K562 (cell line): ENCODE data around the gene ZNF586. TPM values are rescaled to one million over a fixed set of nuclear protein-coding genes. Genes with fewer than 3 reads are reported as not detected.
A peak's percentile ranks its signal among the peaks of the same experiment; 100 is the strongest.

Source experiments
- ARID1B ChIP-seq: fragments of 450-650 bp; IDR thresholded peaks from 2 replicates; pipeline ENCODE4 v1.6.1; 2016; ENCODE audit warnings: antibody characterized with exemption, mild to moderate bottlenecking, inconsistent platforms
- ATF1 ChIP-seq, 2 experiments: fragments of 450-650 bp in 1 of 2; IDR thresholded peaks; 2 replicates each; pipeline ENCODE4 v1.6.1; 2016; ENCODE audit warnings: missing compliant biosample characterization in 1 of 2, missing genetic modification characterization in 1 of 2
- BCL6 ChIP-seq: fragments of 250-450 bp; sonication (Bioruptor Pico); IDR thresholded peaks from 2 replicates; pipeline ENCODE4 v1.4.0; 2020
- HDGF ChIP-seq: fragments of 450-650 bp; IDR thresholded peaks from 2 replicates; pipeline ENCODE4 v1.6.1; 2016
- MCM3 ChIP-seq: fragments of 450-650 bp; IDR thresholded peaks from 2 replicates; pipeline ENCODE4 v1.6.1; 2016
- NR2C2 ChIP-seq, 2 experiments: fragments of 200-800 bp in 1 of 2; sonication (Bioruptor generic) in 1 of 2; sonication (generic) in 1 of 2; formaldehyde crosslinking in 1 of 2; IDR thresholded peaks; 2 replicates each; pipeline versions ENCODE4 v1.6.1 to v1.8.0; 2016 to 2022; ENCODE audit warnings: mild to moderate bottlenecking in 1 of 2, missing compliant biosample characterization in 1 of 2, missing genetic modification characterization in 1 of 2, missing genetic modification reagents in 1 of 2
- NR2F6 ChIP-seq: fragments of 450-650 bp; formaldehyde crosslinking; IDR thresholded peaks from 2 replicates; pipeline ENCODE4 v1.4.0; 2020; ENCODE audit warnings: mild to moderate bottlenecking
- POLR2G ChIP-seq: fragments of 200-400 bp; formaldehyde crosslinking; IDR thresholded peaks from 2 replicates; pipeline ENCODE4 v1.6.1; 2017; ENCODE audit warnings: low read depth, mild to moderate bottlenecking, antibody characterized with exemption, low read length, moderate library complexity
- PRMT5 ChIP-seq: sonication (generic); formaldehyde crosslinking; IDR thresholded peaks from 2 replicates; pipeline ENCODE4 v1.5.0; 2020; ENCODE audit warnings: missing genetic modification reagents
- SETDB1 ChIP-seq: IDR thresholded peaks from one replicate; pipeline ENCODE4 v1.6.1; 2012; ENCODE audit warnings: low read length, control low read depth, inconsistent platforms
- SMAD3 ChIP-seq: fragments of 450-650 bp; formaldehyde crosslinking; conservative IDR thresholded peaks from 2 replicates; pipeline ENCODE4 v1.4.0; 2020; ENCODE audit warnings: mild to moderate bottlenecking
- SRSF7 ChIP-seq: fragments of 200-400 bp; formaldehyde crosslinking; optimal IDR thresholded peaks from 2 replicates; pipeline ENCODE3; 2017; ENCODE audit warnings: mild to moderate bottlenecking, low read depth, low read length
- ZNF695 ChIP-seq: fragments of 450-650 bp; formaldehyde crosslinking; IDR thresholded peaks from 2 replicates; pipeline ENCODE4 v1.4.0; 2020; ENCODE audit warnings: mild to moderate bottlenecking, moderate library complexity
- polyA plus RNA-seq, 8 experiments: library from polyadenylated mRNA; depleted of rRNA in 4 of 8; stranded (reverse) in 5 of 8; unstranded in 3 of 8; fragments of >200 nt; fragmentation: Nextera tagmentation in 2 of 8; fragmentation: Illumina TruSeq in 1 of 8; extraction: Ambion mirVana in 2 of 8; extraction: Trizol in 1 of 8; gene quantifications; 2 replicates each; pipeline versions ENCODE4 v1.2.1 to v1.2.3, GENCODE V29; 2011 to 2014; ENCODE audit warnings: inconsistent platforms in 1 of 8, missing spikeins in 1 of 8
- total RNA-seq, 7 experiments: library from RNA; depleted of rRNA in 6 of 7; stranded (reverse); fragments of >200 nt in 6 of 7; fragmentation: Illumina TruSeq in 2 of 7; extraction: Trizol in 2 of 7; gene quantifications; 2 replicates each; pipeline versions ENCODE4 v1.2.1 to v1.2.3, GENCODE V29; 2011 to 2021; ENCODE audit warnings: low replicate concordance in 1 of 7
- TF ChIP-seq, protein P1 (sequence below): fragments of 150-350 bp; conservative IDR thresholded peaks from 2 replicates; pipeline ENCODE4 v1.6.1; 2014; ENCODE audit warnings: low read length
- TF ChIP-seq, protein P2 (sequence below), 2 experiments: IDR thresholded peaks; 2 replicates each; pipeline ENCODE4 v1.6.1; 2012; ENCODE audit warnings: improper control_type of control experiment in 2 of 2, low read depth in 2 of 2, low read length in 2 of 2, borderline replicate concordance in 1 of 2

Gene ZNF586
- total and polyA plus RNA-seq, 9 of the 15 experiments (the other 6 are each of a cell fraction or from before 2014, with no cell fraction given) = 2.5 to 12.6 (median 8.4) TPM

DNA sequence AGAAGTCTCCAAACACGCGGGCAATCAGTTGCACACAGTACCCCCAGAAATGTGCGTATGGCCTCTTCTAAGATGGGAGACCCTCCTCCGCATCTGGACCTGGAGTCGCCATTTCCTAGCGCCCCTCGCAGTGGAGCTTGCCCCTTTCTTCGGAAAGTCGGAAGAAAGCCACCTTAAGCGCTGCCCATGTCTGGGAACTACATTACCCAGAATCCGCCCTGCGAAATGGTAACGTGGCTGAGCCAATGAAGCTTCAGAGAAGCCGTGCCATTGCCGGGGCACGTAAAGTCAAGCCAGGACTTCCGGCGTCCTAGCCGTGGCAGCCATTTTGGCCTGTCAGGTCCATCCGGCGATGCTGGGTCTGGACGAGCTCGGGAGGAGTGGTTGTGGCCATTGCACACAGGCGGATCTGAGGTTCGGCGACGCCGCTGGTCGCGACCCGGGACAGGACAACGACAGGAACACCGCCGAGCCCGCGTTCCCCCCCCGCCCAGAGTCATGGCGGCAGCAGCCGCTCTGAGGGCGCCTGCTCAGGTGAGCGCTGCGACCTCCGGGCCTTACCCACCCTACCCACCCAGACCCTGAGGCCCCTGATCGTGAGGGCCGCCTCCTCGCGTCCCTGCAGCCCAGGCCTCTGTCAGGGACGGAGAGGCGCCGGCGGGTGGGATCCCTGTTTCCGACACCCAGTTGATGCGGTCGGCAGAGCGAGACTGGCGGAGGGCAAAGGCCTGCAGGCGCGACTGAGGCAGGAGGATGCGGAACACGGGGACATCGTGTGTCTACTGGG lies at the start of gene ZNF586 (continued):
- TF ChIP-seq NR2C2 (CRISPR knock-in tag; IDR thresholded peaks at IDR 0.05) (peak; percentile 82; the same call in 1 of the 2 replicates), NR2C2 (tag; IDR thresholded peaks at IDR 0.05) (peak; percentile 98), ZNF695 (CRISPR knock-in tag) (no peak), HDGF (no peak), ARID1B (no peak), SETDB1 (no peak), SRSF7 (no peak), MCM3 (no peak), SMAD3 (CRISPR knock-in tag) (no peak), PRMT5 (CRISPR knock-in tag) (no peak), ATF1 (CRISPR knock-in tag; IDR thresholded peaks at IDR 0.05) (no peak), ATF1 (tag; IDR thresholded peaks at IDR 0.05) (peak; percentile 82), BCL6 (CRISPR knock-in tag) (no peak), NR2F6 (CRISPR knock-in tag) (no peak), POLR2G (peak; percentile 93)
- TF ChIP-seq, protein P1, sequence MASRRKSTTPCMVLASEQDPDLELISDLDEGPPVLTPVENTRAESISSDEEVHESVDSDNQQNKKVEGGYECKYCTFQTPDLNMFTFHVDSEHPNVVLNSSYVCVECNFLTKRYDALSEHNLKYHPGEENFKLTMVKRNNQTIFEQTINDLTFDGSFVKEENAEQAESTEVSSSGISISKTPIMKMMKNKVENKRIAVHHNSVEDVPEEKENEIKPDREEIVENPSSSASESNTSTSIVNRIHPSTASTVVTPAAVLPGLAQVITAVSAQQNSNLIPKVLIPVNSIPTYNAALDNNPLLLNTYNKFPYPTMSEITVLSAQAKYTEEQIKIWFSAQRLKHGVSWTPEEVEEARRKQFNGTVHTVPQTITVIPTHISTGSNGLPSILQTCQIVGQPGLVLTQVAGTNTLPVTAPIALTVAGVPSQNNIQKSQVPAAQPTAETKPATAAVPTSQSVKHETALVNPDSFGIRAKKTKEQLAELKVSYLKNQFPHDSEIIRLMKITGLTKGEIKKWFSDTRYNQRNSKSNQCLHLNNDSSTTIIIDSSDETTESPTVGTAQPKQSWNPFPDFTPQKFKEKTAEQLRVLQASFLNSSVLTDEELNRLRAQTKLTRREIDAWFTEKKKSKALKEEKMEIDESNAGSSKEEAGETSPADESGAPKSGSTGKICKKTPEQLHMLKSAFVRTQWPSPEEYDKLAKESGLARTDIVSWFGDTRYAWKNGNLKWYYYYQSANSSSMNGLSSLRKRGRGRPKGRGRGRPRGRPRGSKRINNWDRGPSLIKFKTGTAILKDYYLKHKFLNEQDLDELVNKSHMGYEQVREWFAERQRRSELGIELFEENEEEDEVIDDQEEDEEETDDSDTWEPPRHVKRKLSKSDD = 0 out of 2 replicates have a peak, but pooled peaks have one; percentile 31
- TF ChIP-seq, protein P2, sequence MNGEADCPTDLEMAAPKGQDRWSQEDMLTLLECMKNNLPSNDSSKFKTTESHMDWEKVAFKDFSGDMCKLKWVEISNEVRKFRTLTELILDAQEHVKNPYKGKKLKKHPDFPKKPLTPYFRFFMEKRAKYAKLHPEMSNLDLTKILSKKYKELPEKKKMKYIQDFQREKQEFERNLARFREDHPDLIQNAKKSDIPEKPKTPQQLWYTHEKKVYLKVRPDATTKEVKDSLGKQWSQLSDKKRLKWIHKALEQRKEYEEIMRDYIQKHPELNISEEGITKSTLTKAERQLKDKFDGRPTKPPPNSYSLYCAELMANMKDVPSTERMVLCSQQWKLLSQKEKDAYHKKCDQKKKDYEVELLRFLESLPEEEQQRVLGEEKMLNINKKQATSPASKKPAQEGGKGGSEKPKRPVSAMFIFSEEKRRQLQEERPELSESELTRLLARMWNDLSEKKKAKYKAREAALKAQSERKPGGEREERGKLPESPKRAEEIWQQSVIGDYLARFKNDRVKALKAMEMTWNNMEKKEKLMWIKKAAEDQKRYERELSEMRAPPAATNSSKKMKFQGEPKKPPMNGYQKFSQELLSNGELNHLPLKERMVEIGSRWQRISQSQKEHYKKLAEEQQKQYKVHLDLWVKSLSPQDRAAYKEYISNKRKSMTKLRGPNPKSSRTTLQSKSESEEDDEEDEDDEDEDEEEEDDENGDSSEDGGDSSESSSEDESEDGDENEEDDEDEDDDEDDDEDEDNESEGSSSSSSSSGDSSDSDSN (IDR thresholded peaks at IDR 0.05; ENCODE audit: borderline replicate concordance in 1 of 2, low read depth in 2 of 2, low read length in 2 of 2) = no peak
